T1000 (cell line): ENCODE measurements around the gene NUDT14.

ENCODE experiments used
- DNase-seq: peaks from one replicate; lab custom pipeline; 2025; ENCODE audit warnings: mixed read lengths; lab: John Stamatoyannopoulos, UW

The NUDT14 gene

DNA sequence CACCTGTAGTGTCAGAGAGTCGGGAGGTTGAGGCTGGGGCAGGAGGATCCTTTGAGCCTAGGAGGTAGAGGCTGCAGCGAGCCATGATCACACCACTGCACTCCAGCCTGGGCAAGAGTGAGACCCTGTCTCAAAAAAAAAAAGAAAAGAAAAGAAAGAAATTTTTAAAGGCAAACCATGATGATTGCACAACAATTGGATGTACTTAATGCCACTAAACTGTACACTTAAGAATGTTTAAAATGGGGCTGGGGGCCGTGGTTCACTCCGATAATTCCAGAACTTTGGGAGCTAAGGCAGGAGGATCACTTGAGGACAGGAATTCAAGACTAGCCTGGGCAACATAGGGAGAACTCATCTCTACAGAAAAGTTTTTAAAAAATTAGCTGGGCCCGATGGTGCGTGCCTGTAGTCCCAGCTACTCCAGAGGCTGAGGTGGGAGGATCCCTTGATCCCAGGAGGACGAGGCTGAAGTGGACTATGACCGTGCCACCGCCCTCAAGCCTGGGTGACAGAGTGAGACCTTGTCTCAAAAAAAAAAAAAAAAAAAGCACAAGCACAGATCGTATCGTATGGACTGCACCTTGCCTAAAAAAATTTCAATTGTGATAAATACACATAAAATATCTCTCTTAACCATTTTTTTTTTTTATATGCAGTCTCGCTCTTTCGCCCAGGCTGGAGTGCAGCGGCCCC is 45.3 kb downstream of the NUDT14 start:
- DNase-seq = no peak

DNA sequence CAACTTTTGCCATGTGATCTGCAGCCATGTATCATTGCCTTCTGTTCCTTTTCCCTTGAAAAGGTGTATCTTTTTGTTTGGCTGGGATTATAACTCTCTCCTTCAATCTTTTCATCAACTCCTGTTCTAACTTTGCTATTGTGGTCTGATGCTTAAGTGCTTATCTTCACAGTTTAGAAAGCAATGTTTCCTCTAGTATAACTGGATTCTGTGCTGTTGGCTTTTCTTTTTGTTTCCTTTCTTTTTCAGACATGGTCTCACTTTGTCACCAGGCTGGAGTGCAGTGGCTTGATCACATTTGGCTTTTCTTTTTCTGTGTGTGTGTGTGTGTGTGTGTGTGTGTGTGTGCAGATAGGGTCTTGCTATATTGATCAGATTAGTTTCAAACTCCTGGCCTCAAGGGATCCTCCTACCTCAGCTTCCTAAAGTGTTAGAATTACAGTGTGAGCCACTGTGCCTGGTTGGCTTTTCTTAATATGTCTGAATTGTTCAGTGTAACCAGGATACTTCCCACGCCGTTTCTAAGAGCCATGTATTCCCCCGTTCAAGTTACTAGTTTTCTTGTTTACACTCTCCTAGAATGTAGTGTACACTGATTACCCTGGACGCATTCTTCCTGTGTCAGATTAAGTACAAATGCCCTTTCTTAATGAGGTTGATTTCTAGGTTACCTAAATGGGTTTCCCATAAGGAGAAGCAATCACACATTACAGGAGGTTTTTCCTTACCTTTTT is 48.0 kb downstream of the NUDT14 start:
- no peak for DNase-seq

DNA sequence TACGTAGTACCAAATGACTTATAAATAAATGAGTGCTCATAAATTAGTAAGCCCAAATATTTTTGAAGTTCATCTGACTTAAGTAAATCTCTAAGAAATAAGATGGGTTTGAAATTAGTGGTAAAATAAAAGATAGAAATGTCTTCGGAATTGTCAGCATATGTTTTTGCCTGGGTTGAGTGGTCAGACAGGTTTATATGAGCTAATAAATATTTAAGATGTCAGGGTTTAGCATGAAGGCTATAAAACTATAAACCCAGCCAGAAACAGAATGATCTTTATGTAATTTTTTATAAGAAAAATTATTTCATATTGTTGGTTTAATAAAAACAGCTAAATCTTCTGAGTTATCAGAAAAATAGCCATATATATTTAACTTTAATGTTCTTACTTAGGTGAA is 49.9 kb downstream of the NUDT14 start:
- DNase-seq = no peak

- DNase-seq = no peak
Observed at GRCh38 chr14:105128059-105128458, 53.1 kb downstream of the NUDT14 start.

DNA sequence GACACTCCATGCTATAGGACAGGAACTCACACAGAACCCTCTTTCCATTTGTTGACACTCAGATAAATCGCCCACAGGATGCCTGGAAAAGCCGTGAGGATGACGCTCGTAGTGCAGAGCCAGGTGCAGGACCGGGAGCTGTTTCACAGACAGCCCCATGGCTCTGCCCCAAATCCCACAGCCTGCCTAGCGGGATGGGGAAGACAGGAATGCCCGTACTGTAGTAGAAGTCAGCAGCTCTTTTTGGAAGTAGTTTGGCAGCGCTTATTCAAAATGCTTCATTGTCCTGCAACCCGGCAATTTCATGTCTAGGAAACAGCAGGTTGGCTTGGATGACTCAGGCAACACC is 54.2 kb downstream of the NUDT14 start:
- no peak for DNase-seq

GRCh38 chr14:105126126-105126980 is 54.8 kb downstream of the NUDT14 start:
- no peak for DNase-seq

DNA sequence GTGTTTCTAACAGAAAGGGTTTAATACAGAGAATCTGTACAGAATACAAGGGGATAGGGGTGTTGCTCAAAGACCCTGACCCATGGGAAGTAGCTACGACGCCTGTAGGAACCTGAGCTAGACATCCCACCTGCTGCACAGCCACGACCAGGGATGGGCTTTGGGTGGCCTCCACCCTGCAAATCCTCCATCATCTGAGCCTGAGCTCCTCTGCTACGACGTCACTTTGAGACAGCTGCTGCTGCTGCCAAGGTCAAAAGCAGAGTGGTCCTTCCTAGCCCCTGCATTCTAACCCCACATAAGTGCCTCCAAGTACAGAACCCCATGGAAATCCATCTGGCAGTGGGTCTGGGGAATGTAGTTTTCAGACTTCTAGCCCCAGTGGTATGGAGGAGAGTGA is 56.3 kb downstream of the NUDT14 start:
- DNase-seq = no peak

DNA sequence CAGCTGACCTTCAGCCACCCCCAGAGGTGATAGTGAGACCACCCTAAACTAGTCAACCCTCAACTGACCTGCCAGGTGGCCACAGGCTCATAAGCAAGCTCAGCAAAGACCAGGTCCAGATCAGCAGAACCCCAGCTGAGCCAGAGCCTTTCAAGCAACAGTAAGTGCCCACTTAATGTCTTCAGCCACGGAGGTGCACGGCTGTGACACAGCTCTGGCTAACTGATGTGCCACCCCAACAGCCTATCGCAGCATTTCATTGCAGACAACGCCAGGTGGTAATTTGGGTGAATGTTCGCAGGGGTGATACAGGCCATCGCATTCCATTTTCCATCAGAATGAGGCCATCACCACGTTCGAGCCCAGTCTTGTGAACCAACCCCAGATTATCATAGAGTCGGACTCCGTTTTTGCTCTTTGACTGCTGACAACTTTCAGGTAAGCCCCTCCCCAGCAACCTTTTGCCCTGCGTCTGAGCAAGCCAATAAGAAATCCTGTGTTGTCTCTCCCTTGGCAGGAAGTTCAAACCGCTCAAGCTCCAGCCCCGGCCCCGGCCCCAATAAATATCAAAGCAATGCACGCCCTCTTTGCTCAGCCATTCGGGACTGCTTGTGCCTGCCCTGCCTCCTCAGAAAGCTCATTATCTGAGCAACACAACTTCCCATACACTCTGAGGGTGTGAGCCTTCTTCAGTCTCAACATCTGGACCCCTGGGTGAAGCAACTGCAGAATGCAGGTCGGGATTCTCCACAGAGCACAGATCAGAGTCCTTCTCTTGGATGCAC is 56.9 kb downstream of the NUDT14 start:
- no peak for DNase-seq

GRCh38 chr14:105123064-105123665 is 57.9 kb downstream of the NUDT14 start:
- DNase-seq = no peak
